Cardiac fibroblast (primary cell): ENCODE measurements around the gene TRIM52.
A peak's percentile ranks its signal among the peaks of the same experiment; 100 is the strongest.
"Not testable (repeated sequence)": the region's sequence is repeated elsewhere in the genome, so short reads cannot be mapped to it uniquely, and the experiment has no call there.

Experiments used
- DNase-seq, 2 donors: peaks; one replicate each; pipeline versions ENCODE4 v3.0.0 to v3.0.0-alpha.2; 2010; ENCODE audit warnings: low read depth in 2 of 2
- H3K4me3 ChIP-seq, 2 donors: replicated peaks in 1 of 2; 1 replicate in 1 of 2; 2 replicates in 1 of 2; pipeline ENCODE4 v1.5.1; 2011; ENCODE audit warnings: low read depth in 2 of 2, low read length in 2 of 2, mild to moderate bottlenecking in 2 of 2, moderate library complexity in 1 of 2
- CTCF ChIP-seq: IDR thresholded peaks from one replicate; pipeline ENCODE4 v1.5.1; 2011; ENCODE audit warnings: low read depth, mild to moderate bottlenecking, low read length, inconsistent platforms

TRIM52 gene

GRCh38 chr5:181260720-181261319 is at the start of gene TRIM52:
TRIM52 (minus strand) TSS chr5:181261143; CDS start chr5:181260813, 330 bp downstream.
- no peak for TF ChIP-seq CTCF
- DNase-seq, result peak; percentile 90 to 91
- H3K4me3 ChIP-seq, result peak within 1 kb of the TSS; percentile 86 to 91

- not testable (repeated sequence) for H3K4me3 ChIP-seq, DNase-seq
These were observed 26.4 kb upstream of the TRIM52 start for GRCh38 chr5:181287331-181287730.

GRCh38 chr5:181285962-181286705 is 25.2 kb upstream of the TRIM52 start:
- H3K4me3 ChIP-seq, DNase-seq: not testable (repeated sequence)

- DNase-seq, H3K4me3 ChIP-seq: not testable (repeated sequence)
These were observed 23.2 kb upstream of the TRIM52 start for GRCh38 chr5:181283841-181284755.

- no peak for DNase-seq
- TF ChIP-seq CTCF, result no peak
- no peak overlapping the region for H3K4me3 ChIP-seq
These were observed 22.4 kb upstream of the TRIM52 start for GRCh38 chr5:181283347-181283746.

- no peak for TF ChIP-seq CTCF
- no peak overlapping the region for H3K4me3 ChIP-seq
- DNase-seq, result no peak
These were observed 21.9 kb upstream of the TRIM52 start for GRCh38 chr5:181282874-181283273.

GRCh38 chr5:181282415-181282814 is 21.5 kb upstream of the TRIM52 start:
- not testable (repeated sequence) for H3K4me3 ChIP-seq, DNase-seq

GRCh38 chr5:181281984-181282316 is 21.0 kb upstream of the TRIM52 start:
- H3K4me3 ChIP-seq, result no peak overlapping the region
- no peak for TF ChIP-seq CTCF
- DNase-seq, result no peak
